Activated CD8-positive, alpha-beta memory T cell treated with anti-CD3 and anti-CD28 coated beads, Interleukin-2, amount 50 U/mL, for 4 hours (primary cell): ENCODE measurements around the gene DCBLD2.

Experiments used
- DNase-seq: peaks from one replicate; pipeline ENCODE4 v3.0.0-alpha.2; 2020

The DCBLD2 gene

GRCh38 chr3:98788651-98789050, 112.8 kb downstream of the DCBLD2 start:
- DNase-seq = no peak

DNA sequence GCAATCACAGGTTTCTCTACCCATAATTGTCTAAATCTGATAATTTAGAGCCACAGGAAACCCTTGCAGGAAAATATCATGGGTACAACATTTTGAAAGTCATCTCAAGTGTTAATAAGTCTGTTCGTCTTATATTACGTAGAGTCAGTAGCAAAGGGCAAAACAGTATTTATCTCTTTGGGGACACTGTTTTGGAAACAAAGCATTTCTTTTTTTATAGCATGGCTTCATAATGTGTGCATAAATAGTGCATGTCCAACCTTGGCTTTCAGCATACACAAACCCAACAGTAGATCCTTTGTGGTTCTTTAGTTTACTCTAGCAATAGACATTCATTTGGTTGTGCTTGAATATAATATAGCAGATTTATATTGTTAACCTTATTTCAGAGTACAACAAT, 114.3 kb downstream of the DCBLD2 start:
- no peak for DNase-seq

DNA sequence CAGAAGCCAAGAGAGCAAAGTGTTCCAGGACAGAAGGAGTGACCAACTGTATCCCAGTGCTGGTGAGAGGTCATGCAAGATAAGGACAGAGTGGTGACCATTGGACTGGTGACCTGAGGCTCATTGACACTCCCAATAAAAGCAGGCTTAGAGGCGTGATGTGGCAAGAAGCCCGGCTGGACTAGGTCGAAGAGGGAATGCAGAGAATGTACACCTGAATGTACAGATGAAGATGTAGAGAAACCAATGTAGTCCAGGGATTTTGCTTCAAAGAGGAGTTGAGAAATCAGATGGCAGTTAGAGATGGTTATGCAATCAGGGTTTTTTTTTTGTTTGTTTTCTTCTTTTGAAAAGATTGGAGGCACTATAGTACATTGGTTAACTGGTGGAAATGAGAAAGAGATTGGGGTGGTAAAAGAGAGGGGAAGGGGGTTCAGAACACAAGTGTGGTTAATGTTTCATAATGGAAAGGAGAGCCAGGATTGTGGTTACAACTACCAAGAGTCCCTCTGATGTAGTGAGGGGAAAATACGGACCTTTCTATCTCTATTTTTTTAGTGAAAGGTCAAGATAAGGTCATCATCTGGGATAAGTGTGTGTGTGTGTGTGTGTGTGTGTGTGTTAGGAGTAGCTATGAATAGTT, 115.0 kb downstream of the DCBLD2 start:
- DNase-seq = no peak

- DNase-seq = no peak
Observed at GRCh38 chr3:98784666-98785600, 116.6 kb downstream of the DCBLD2 start.

- DNase-seq = no peak
Observed at GRCh38 chr3:98784042-98784441, 117.5 kb downstream of the DCBLD2 start.

DNA sequence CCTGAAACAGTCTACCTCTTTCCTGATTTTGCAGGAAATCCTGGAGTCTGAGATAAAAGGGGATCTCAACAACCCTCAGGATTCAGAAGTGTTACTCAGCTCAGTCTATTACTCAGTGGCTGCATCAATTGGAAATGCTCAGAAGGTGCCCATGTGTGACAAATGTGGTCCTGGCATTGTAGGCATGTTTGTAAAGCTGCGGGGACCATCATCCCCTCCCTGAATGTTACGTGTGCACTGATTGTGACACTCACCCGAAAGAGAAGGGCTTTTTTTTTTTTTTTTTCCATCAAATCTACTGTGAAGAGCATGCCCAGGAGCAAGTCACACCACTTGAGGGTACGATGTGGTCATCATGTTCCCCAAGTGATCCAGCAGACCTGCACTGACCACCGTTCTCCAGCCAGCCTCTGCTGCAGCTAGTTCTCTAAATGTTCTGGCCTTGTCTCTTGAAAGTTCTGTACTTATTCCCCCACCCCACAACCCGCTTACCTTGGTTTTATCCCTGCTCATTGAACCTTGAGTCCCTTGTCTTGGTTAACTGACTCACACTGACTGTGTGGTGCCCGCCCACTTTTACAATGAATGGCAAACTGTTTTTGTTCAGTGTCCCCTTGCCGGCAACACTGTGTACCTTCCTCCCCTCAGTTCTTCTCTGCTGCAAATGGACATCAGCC, 118.5 kb downstream of the DCBLD2 start:
- DNase-seq = no peak

GRCh38 chr3:98780343-98780742, 121.2 kb downstream of the DCBLD2 start:
- DNase-seq = no peak

DNA sequence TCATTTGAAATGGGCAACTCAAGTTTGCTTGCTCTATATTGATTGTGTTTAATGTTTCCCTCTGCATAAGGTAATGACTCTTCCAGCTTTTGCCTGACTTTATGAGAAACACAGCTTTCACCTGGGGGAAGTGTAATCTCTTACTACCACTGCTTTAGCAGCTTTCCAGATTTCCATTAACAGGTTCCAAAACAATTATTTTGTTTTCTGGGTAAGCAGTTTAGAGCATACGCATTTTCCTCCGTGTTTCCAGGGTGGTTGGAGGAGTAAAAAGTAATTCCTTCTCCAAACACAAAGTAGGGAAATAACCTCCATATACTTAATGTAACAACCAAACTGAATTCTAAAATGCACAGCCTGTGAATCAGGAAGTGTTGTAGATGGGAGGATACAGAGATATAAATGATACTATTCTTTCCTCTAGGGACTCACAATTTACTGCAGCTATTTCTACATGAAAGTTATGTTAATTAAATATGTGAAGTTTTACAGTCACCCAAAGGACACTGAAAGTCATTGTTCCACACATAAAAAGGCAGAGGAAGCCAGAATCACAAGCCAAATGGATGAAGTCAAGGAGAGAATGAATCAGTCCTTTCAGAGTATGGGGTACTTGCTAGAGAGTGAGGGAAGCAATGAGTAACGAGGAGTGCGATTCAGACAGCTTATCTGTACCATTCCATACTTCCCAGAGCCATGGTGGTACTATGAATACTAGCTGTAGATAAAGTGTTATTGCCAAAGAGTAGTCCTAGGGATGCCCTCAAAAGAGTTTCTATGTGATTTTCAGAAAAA, 121.8 kb downstream of the DCBLD2 start:
- no peak for DNase-seq

DNA sequence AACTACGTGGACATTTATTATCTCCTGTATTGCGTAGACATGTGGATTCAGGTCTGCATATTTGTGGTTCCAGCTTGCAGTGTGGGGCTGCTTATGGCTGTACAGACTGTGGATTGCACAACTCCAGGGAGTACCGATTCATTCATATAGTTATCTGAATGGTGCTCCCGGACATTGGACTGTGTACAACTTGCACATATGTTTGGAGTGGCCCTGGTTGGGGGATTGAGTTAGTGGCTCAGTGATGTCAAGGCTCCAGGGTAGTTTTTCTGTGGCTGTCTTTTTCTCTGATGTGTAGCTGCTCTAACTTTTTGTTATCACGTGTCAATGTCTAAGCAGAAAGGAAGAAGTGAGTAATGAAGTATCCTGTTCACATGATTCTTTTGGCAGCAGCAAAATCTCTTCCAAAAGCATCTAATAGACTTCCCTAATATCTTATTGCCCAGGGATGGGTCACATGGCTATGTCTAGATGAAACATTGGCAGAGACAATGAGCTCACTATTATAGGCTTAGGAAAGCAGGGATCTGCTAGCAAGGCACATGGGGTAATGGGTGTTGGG, 122.6 kb downstream of the DCBLD2 start:
- DNase-seq = no peak

DNA sequence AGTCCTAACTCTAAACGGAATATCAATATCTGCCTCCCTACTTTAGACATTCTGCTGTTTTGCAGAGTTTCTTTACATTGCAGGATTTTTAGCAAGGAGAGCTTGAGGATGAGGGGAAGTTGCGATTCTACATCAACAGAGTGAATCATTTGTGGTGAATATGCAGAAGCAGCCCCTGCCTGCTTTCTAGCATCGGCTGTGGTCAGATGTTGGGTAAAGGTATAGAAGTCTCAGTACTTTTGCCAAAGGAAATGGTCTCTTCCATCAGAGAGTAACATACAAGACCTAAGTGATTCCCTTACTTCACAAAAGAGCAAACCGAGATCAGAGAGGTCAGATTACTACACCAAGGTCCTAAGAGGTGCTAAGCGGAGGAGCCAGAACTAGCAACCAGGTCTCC, 123.1 kb downstream of the DCBLD2 start:
- DNase-seq = no peak

- DNase-seq = no peak
Observed at GRCh38 chr3:98777801-98778220, 123.7 kb downstream of the DCBLD2 start.

DNA sequence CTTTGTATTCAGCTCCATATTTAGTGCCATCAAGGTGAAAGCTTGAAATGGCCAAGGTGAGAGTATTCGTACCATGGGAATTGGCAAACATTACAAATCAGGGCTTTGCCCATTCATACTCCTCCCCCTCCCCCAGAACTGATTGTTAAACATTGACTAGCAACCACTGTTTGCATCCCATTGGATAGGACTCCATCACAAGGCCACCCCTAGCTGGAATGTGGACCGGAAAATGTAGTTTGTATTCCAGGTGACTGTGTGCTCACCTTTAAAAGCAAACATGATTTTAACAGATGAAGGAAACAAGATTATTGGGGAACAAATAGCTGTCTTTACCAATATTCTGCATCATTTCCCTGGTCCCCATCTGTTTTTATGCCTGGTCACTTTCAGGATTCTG, 124.2 kb downstream of the DCBLD2 start:
- no peak for DNase-seq

DNA sequence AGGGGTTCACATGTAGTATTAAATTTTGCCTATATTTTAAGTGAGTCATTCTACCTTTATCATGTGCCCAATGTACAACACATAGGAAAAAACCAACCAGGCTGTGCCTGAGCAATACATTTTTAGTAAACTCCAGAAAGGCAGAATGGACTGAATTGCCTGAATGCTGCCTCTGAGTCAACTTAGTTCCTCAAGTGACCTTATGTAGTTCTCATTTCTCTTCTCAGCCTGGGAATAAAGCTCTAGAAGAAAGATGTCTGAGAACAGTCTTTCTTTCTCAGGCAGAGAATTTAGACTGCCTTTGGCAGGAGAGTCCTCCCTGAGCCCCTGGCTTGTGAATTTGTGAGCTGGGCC, 125.4 kb downstream of the DCBLD2 start:
- DNase-seq = no peak

- no peak for DNase-seq
Observed at GRCh38 chr3:98775459-98776139, 125.9 kb downstream of the DCBLD2 start.

DNA sequence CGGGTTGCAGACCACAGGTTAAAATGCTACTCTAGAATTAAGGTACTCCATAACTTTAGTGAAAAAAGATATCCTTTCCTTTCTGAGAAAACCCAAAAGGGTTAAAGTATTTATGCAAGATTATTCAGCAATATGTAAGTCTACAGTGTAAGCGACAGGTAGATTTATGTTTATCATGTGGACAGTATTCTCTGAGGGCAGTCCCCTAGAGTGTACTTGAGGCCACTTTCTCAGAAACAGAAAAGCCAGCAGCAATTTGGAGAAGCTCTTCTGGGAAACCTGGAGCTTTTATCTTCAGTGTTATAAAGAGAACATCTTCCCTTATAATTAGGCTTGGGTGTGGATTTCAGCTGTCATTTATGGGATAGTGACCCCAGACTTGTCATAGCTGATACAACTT, 129.5 kb downstream of the DCBLD2 start:
- DNase-seq = no peak

- no peak for DNase-seq
Observed at GRCh38 chr3:98770261-98771039, 131.0 kb downstream of the DCBLD2 start.

DNA sequence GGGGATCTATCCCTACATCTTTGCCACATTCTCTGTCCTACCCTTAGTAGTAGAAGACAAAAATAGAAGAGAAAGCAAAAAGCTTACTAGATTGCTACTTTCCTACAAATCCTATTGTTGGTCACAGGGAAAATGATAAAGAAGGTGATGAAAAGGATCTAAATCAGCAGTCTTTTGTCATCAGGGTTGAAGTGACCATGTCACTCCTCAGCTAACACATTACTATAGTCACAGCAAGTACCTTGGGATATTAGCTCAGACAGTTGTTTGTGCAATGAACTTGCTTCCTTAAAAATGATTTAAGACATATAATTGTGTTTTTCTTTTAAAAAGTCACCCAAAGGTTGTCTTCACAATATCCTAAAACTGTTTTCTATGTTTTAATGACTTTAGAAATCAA, 132.0 kb downstream of the DCBLD2 start:
- no peak for DNase-seq

DNA sequence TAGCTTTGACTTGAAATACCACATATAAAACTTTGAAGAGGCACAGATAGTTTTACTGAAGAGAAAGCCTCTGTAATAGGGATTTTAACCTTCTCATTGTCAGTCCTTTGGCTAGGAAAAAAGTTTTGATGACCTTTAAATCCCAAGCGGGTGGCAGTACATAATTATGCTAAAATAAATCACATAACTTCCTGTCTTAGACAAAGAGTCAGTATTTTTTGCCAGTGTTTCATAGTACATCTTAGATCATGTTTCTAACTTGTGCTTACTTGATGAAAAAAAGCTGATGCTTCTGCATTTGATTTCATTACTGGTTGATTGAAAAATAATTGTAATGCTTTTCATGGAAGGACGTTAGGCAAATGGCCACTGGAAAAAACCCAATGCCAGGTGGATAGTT, 132.5 kb downstream of the DCBLD2 start:
- no peak for DNase-seq

- DNase-seq = no peak
Observed at GRCh38 chr3:98766924-98767323, 134.6 kb downstream of the DCBLD2 start.

- no peak for DNase-seq
Observed at GRCh38 chr3:98765721-98766120, 135.8 kb downstream of the DCBLD2 start.

DNA sequence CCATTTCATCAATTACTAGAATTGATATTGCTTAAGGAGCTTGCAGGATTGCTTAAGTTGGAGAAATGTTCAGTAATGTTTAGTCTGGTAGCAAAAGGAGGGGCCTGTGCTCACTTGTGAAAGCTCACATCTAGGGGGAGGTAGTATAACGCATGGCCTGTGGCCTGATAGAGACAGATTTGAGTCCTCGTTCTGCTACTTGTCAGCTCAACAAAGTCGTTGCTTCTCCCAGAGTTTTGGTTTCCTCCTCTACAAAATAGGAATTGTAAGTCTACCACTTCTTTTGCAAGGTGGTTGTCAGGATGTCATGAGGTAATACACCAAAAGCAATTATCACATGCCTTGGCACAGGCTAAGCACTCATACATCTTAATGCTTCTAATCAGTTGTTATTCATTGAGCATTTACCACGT, 137.0 kb downstream of the DCBLD2 start:
- DNase-seq = no peak
